Trophoblast cell (in vitro differentiated cells and primary cell): Measurements from ENCODE around the gene FAM47E.
A peak's percentile ranks its signal among the peaks of the same experiment; 100 is the strongest.

Experiments
- DNase-seq, 2 donors: peaks; one replicate each; pipeline ENCODE4 v3.0.0-alpha.2; 2016
- H2AFZ ChIP-seq: 2 replicates; pipeline ENCODE4 v1.6.1; 2013; ENCODE audit warnings: low read length, moderate library complexity, mild to moderate bottlenecking; ENCODE audit not compliant: insufficient read depth, poor library complexity
- H2AK5ac ChIP-seq: 2 replicates; pipeline ENCODE4 v1.6.1; 2013; ENCODE audit warnings: mild to moderate bottlenecking, low read length
- H2BK120ac ChIP-seq: 2 replicates; pipeline ENCODE4 v1.6.1; 2013; ENCODE audit warnings: low read length, mild to moderate bottlenecking, moderate library complexity; ENCODE audit not compliant: insufficient read depth, poor library complexity
- H2BK12ac ChIP-seq: 2 replicates; pipeline ENCODE4 v1.6.1; 2013; ENCODE audit warnings: mild to moderate bottlenecking, low read length, moderate library complexity
- H2BK5ac ChIP-seq: 2 replicates; pipeline ENCODE4 v1.6.1; 2013; ENCODE audit warnings: low read length, low read depth, moderate library complexity, mild to moderate bottlenecking; ENCODE audit not compliant: poor library complexity
- H3K14ac ChIP-seq: 2 replicates; pipeline ENCODE4 v1.6.1; 2013; ENCODE audit warnings: mild to moderate bottlenecking, low read length
- H3K18ac ChIP-seq: 2 replicates; pipeline ENCODE4 v1.6.1; 2013; ENCODE audit warnings: mild to moderate bottlenecking, low read length
- H3K23ac ChIP-seq: 2 replicates; pipeline ENCODE4 v1.6.1; 2013; ENCODE audit warnings: low read length
- H3K27ac ChIP-seq: 2 replicates; pipeline ENCODE4 v1.5.1; 2013; ENCODE audit warnings: low read depth, mild to moderate bottlenecking, inconsistent platforms, low read length, moderate library complexity
- H3K27me3 ChIP-seq: 2 replicates; pipeline ENCODE4 v1.6.1; 2013; ENCODE audit warnings: inconsistent platforms, mild to moderate bottlenecking, low read length, moderate library complexity; ENCODE audit not compliant: insufficient read depth
- H3K36me3 ChIP-seq, 2 experiments: 1 replicate in 1 of 2; 2 replicates in 1 of 2; pipeline ENCODE4 v1.6.1; 2013; ENCODE audit warnings: low read length in 2 of 2, mild to moderate bottlenecking in 2 of 2, moderate library complexity in 1 of 2; ENCODE audit not compliant: insufficient read depth in 2 of 2, control insufficient read depth in 1 of 2
- H3K4ac ChIP-seq: 2 replicates; pipeline ENCODE4 v1.6.1; 2013; ENCODE audit warnings: low read depth, mild to moderate bottlenecking, low read length, moderate library complexity
- H3K4me1 ChIP-seq, 2 experiments: 1 replicate in 1 of 2; 2 replicates in 1 of 2; pipeline ENCODE4 v1.6.1; 2013; ENCODE audit warnings: low read length in 2 of 2, mild to moderate bottlenecking in 2 of 2, moderate library complexity in 1 of 2; ENCODE audit not compliant: insufficient read depth in 2 of 2, control insufficient read depth in 1 of 2
- H3K4me2 ChIP-seq: 2 replicates; pipeline ENCODE4 v1.6.1; 2013; ENCODE audit warnings: inconsistent platforms, mild to moderate bottlenecking, low read length, moderate library complexity
- H3K4me3 ChIP-seq: 2 replicates; pipeline ENCODE4 v1.5.1; 2013; ENCODE audit warnings: mild to moderate bottlenecking, low read depth, low read length, inconsistent platforms
- H3K79me1 ChIP-seq: one replicate; pipeline ENCODE4 v1.6.1; 2013; ENCODE audit warnings: low read length
- H3K79me2 ChIP-seq: 2 replicates; pipeline ENCODE4 v1.6.1; 2013; ENCODE audit warnings: low read length, mild to moderate bottlenecking; ENCODE audit not compliant: control insufficient read depth, insufficient read depth, poor library complexity
- H3K9ac ChIP-seq: 2 replicates; pipeline ENCODE4 v1.6.1; 2013; ENCODE audit warnings: mild to moderate bottlenecking, low read length
- H3K9me3 ChIP-seq: 2 replicates; pipeline ENCODE4 v1.6.1; 2013; ENCODE audit warnings: low read depth, mild to moderate bottlenecking, control low read depth, inconsistent platforms, low read length; ENCODE audit not compliant: insufficient read depth
- H4K12ac ChIP-seq: 2 replicates; pipeline ENCODE4 v1.6.1; 2013; ENCODE audit warnings: low read depth, mild to moderate bottlenecking, low read length, moderate library complexity
- H4K8ac ChIP-seq: 2 replicates; pipeline ENCODE4 v1.6.1; 2013; ENCODE audit warnings: low read depth, mild to moderate bottlenecking, low read length, moderate library complexity
- H4K91ac ChIP-seq: one replicate; pipeline ENCODE4 v1.6.1; 2013; ENCODE audit warnings: low read depth, mild to moderate bottlenecking, low read length, moderate library complexity
- WGBS: extraction: QIAGEN DNeasy Blood & Tissue Kit; methylation state at CpG from one replicate; pipeline ENCODE4 v1.1.7; 2013; ENCODE audit warnings: missing lambda C conversion rate; ENCODE audit not compliant: insufficient read length, insufficient coverage; ENCODE audit errors: extremely low coverage; 5-methylcytosine and 5-hydroxymethylcytosine counted together

FAM47E gene

DNA sequence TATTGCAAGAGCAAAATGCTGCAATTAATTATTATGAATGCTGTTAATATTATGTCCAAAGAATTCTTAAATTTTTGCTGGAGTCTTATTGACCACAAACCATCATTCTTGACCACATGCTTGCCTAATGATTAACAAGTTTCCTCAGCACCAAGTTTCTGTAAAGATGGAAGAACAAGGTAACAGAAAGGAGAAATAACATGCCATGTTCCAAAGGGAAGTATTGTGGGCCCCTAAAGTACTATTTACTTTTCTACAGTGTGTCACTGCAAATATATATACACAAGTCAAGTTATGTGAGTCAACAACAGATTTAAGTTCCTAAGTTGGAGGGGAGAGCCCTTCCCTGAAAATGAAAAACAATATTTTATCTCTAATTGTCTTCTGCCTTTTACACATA lies 20.6 kb downstream of the FAM47E start:
- Histone ChIP-seq H3K79me1 (no peaks in the 10 kb centered on the region), H3K9ac (no peak overlapping the region), H4K12ac (no peak overlapping the region), H2BK5ac (no peak overlapping the region), H2BK12ac (no peak overlapping the region), H3K14ac (no peak overlapping the region), H3K79me2 (no peaks in the 10 kb centered on the region), H2AFZ (no peak overlapping the region), H3K4me3 (no peak overlapping the region), H3K27me3 (no peaks in the 10 kb centered on the region), H4K91ac (no peak overlapping the region), H4K8ac (no peak overlapping the region), H3K27ac (no peak overlapping the region), H3K23ac (no peak overlapping the region), H3K4me1 (no peaks in the 10 kb centered on the region), H3K36me3 (no peaks in the 10 kb centered on the region), H3K9me3 (no peaks in the 10 kb centered on the region), H2BK120ac (no peak overlapping the region), H3K18ac (no peak overlapping the region), H2AK5ac (no peak overlapping the region), H3K4ac (no peak overlapping the region), H3K4me2 (no peak overlapping the region)
- DNase-seq = no peak

DNA sequence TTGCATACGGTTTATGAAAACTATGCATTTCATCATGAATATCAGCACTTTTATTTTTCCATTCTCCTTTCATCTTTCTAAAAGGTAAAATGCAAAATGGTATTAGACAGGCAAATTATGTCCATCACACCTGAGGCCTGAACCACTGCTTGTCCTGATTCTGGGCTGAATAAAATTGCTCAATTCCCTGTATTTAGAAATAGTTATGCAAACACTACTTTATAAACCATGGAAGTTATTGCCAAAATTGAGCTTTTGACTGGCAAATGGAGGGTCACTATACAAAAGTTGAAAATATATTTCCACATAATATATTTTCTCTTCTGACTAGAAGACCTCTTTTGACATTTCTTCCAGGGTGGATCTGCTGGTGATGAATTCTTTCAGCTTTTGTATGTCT lies 21.1 kb downstream of the FAM47E start:
- no peak overlapping the region for H3K27ac ChIP-seq
- H3K9ac ChIP-seq = no peak overlapping the region
- H3K79me1 ChIP-seq = no peaks in the 10 kb centered on the region
- H3K23ac ChIP-seq = no peak overlapping the region
- no peak overlapping the region for H4K8ac ChIP-seq
- no peaks in the 10 kb centered on the region for H3K9me3 ChIP-seq
- H4K12ac ChIP-seq = no peak overlapping the region
- no CpG with 5 or more reads among the region's 1 CpG for whole genome bisulfite sequencing
- no peaks in the 10 kb centered on the region for H3K36me3 ChIP-seq
- no peaks in the 10 kb centered on the region for H3K27me3 ChIP-seq
- H2BK12ac ChIP-seq = no peak overlapping the region
- no peak overlapping the region for H2AK5ac ChIP-seq
- H3K79me2 ChIP-seq = no peaks in the 10 kb centered on the region
- H2AFZ ChIP-seq = no peak overlapping the region
- H3K4me3 ChIP-seq = no peak overlapping the region
- no peak overlapping the region for H4K91ac ChIP-seq
- H2BK120ac ChIP-seq = no peak overlapping the region
- no peak overlapping the region for H2BK5ac ChIP-seq
- no peak overlapping the region for H3K4me2 ChIP-seq
- H3K4ac ChIP-seq = no peak overlapping the region
- no peaks in the 10 kb centered on the region for H3K4me1 ChIP-seq
- no peak overlapping the region for H3K14ac ChIP-seq
- DNase-seq = no peak
- no peak overlapping the region for H3K18ac ChIP-seq

GRCh38 chr4:76272999-76273398 lies 21.5 kb downstream of the FAM47E start:
- Histone ChIP-seq H2AFZ (no peak overlapping the region), H3K18ac (no peak overlapping the region), H3K27ac (no peak overlapping the region), H2BK12ac (no peak overlapping the region), H3K4ac (no peak overlapping the region), H2BK5ac (no peak overlapping the region), H4K8ac (no peak overlapping the region), H3K36me3 (no peaks in the 10 kb centered on the region), H3K4me2 (no peak overlapping the region), H3K79me2 (no peaks in the 10 kb centered on the region), H3K79me1 (no peaks in the 10 kb centered on the region), H3K23ac (no peak overlapping the region), H4K91ac (no peak overlapping the region), H3K4me3 (no peak overlapping the region), H3K9me3 (no peaks in the 10 kb centered on the region), H3K9ac (no peak overlapping the region), H4K12ac (no peak overlapping the region), H3K14ac (no peak overlapping the region), H3K4me1 (no peaks in the 10 kb centered on the region), H2AK5ac (no peak overlapping the region), H2BK120ac (no peak overlapping the region), H3K27me3 (no peaks in the 10 kb centered on the region)
- WGBS = no CpG with 5 or more reads among the region's 5 CpGs
- no peak for DNase-seq

DNA sequence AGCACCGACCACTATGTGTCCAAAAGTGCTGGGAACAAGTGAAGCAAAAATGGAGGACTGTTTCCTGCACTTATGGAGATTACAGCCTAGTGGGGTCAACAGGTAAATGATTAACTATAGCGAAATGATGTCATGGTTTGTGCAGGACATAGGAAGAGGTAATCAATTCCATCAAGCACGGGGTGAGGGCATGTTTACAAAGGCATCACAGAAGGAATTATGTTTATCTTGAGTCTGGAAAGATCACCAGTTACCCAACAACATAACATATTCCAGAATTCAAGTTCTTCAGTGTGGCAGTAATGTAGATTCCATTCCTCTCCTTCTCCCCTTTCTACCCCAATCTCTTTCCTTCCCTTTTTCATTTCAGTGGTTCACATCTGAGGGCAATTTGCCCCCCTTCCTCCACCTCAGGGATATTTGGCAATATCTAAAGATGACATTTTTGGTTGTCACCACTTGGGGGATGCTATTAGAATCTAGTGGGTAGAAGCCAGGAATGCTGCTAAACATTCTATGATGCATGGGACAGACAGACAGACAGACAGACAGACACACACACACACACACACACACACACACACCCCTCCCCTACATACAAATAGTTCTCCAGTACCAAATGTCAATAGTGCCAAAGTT lies 24.1 kb downstream of the FAM47E start:
- H2AK5ac ChIP-seq = no peak overlapping the region
- no peak overlapping the region for H3K18ac ChIP-seq
- no peaks in the 10 kb centered on the region for H3K79me1 ChIP-seq
- H3K9ac ChIP-seq = no peak overlapping the region
- no peaks in the 10 kb centered on the region for H3K9me3 ChIP-seq
- H3K79me2 ChIP-seq = no peaks in the 10 kb centered on the region
- no peak overlapping the region for H3K4ac ChIP-seq
- no peaks in the 10 kb centered on the region for H3K36me3 ChIP-seq
- H4K8ac ChIP-seq = no peak overlapping the region
- H4K91ac ChIP-seq = no peak overlapping the region
- no peak overlapping the region for H3K4me3 ChIP-seq
- H2BK120ac ChIP-seq = no peak overlapping the region
- H3K4me1 ChIP-seq = peaks cover 3 to 4% of the 10 kb centered on the region in 2 experiments
- H2BK12ac ChIP-seq = no peak overlapping the region
- H3K27ac ChIP-seq = no peak overlapping the region
- no peak overlapping the region for H2BK5ac ChIP-seq
- H4K12ac ChIP-seq = no peak overlapping the region
- no peaks in the 10 kb centered on the region for H3K27me3 ChIP-seq
- peak in 1 of 2 donors; percentile 52 for DNase-seq
- H3K14ac ChIP-seq = no peak overlapping the region
- no peak overlapping the region for H3K4me2 ChIP-seq
- no peak overlapping the region for H3K23ac ChIP-seq
- no CpG with 5 or more reads among the region's 3 CpGs for WGBS
- H2AFZ ChIP-seq = no peak overlapping the region
